ENCODE results near the gene NLRP1.

NLRP1 gene

DNA sequence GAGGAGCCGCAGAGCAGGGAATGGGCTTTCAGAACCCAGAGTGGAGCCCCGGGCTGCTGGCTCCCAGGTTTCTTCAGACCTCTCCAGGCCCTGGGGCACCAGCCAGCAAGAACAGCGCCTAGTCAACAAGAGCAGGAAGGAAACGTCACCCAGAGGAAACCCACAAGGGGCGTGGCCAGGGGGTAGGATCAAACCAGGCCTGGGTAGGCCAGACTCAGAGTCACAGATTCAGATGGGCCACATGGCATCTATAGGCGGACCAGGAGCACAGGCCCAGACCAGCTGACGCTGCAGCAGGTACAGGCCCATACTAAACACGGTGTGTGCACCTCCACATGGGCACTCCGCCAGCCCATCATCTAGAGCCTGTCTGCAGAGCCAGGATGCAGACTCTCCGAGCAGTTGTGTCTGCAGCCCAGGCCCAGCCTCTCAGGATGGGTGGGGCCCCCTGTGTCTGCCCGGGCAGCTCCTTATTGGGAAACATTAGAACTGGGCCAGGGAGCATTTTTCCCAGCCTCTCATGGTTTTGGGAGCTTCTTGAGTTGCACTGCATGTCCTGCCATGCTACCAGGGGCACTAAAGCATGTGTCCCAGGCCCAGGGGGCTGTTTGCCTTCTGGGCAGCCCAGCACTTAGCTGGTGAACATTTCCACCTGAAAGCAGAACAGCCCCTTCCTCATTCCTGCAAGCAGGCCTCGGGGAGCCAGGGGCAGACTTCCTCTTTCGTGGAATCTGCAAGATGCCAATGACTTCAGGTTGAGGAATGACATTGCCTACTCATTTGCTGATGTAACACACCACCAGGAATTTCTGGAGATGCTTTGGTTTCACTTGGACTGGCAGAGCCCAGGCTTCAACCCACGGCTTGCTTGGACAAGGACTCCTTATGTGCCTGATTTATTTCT is at the start of gene NLRP1:
Gene NLRP1, minus strand, starts transcription at position 127 of the 904 bp plus-strand sequence. CDS start 552 bp downstream, outside the sequence.
- DNase-seq: peak; percentile 91

GRCh38 chr17:5631958-5632590 is 47.8 kb upstream of the NLRP1 start:
- no peak for DNase-seq

- no peak for DNase-seq
These were observed 46.1 kb upstream of the NLRP1 start for GRCh38 chr17:5630434-5630833.

GRCh38 chr17:5629128-5629527 is 44.8 kb upstream of the NLRP1 start:
- no peak for DNase-seq

GRCh38 chr17:5628262-5628661 is 44.0 kb upstream of the NLRP1 start:
- no peak for DNase-seq

- DNase-seq: no peak
These were observed 39.9 kb upstream of the NLRP1 start for GRCh38 chr17:5624211-5624610.

DNA sequence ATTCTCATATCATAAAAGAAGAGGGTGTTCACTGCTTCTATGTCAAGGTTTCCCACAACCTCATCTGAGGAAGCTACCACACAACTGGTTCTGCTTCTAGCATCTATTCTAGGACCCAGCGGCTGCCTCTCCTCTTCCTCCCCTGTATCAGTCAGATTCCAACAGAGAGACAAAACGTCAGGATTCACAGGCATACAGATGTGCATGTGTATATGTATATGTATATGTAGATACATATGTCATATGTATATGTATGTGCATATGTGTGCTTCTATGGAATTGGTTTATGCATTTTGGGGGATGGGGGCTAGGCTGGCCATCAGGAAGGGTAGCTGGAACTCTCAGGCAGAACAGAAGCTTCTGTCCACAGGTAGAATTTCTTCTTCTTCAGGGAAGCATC is 37.4 kb upstream of the NLRP1 start:
- no peak for DNase-seq

DNA sequence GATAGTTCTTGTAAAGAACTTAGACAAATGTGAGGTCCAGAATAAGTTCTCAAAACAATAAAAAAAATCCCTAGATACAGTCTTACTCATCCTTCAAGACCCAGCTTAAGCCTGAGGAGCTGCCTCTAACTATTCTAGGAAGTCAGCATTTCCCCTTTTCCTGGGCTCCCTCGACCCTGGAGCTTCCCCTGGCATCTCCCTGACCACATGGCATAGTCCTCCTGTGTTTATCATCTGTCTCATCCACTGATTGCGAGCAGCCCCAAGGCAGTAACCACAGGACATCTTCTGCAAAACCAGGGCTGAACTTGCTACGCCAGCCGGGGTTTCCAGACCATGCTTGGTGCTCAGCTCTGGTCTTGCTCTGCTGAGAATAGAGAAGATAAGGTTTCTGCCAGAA is 36.7 kb upstream of the NLRP1 start:
- DNase-seq: no peak

- DNase-seq: no peak
These were observed 34.9 kb upstream of the NLRP1 start for GRCh38 chr17:5619088-5619740.

DNA sequence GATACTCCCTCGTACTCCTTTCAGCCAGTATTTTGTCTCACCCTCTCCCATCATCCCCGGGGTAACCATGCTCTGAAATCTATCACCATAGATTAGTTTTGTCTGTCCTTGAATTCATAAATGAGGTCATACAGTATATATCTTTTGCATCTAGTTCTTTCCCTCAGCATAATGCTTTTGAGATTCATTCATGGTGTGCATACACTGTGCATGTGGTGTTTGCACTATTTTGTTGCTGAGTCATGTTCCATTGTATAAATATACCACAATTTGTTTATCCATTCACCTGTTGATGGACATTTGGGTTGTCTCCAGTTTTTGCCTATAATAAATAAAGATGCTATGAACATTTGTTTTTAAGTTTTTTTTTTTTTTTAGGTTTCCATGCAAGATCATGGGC is 34.2 kb upstream of the NLRP1 start:
- DNase-seq: no peak

DNA sequence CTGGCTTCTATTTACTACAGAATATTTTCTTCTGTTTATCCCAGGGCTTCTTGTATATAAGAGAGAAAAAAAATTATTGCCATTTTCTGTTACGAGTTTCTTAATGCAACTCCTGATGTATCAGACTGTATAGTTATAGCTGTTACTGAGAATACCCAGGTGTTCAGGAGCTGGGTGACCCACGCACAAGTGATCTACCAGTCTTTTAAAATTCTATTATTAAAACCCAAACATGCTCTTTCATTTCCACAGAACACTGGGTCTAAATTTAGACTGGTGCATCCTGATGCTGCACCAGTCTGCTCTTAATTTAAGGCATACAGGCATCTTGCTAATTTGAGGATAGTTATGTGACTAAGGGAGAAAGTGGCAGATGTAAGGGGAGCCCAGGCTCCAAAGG is 31.2 kb upstream of the NLRP1 start:
- no peak for DNase-seq

GRCh38 chr17:5610956-5611355 is 26.6 kb upstream of the NLRP1 start:
- no peak for DNase-seq

DNA sequence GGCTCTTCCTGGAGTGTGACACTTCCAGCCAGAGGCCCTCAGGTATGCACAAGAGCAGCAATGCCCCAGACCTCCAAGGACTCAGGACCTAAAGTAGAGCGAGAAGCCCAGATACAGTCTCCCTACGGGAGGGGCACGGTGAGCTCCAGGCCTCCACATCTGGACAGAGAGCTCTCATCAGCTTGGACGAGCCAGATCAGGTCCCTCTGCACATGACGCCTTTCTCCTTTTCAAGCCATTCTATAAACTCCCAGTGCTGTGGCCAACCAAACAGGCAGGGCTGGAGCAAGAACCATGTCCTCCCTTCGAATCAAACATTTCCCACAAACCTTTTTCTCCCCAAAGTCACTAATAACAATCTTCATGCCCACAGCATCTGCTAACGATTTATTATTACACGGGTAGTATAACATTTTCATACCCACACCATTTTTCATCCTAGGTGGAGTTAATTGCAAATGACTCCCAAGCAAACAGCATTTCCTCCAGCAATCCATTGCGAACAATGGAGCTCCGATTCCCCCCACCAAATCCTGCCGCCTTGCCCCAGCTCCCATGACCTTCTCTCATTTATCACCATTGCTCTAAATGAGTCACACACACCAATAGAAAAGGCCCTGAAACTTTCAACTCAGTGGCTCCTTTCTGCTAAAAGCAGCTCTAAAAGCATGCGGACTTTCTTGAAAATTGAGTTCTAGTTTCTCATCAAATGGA is 24.2 kb upstream of the NLRP1 start:
- DNase-seq: no peak

- no peak for DNase-seq
These were observed 23.6 kb upstream of the NLRP1 start for GRCh38 chr17:5607946-5608345.

- no peak for DNase-seq
These were observed 21.1 kb upstream of the NLRP1 start for GRCh38 chr17:5605452-5605851.

- no peak for DNase-seq
These were observed 15.7 kb upstream of the NLRP1 start for GRCh38 chr17:5600041-5600440.

DNA sequence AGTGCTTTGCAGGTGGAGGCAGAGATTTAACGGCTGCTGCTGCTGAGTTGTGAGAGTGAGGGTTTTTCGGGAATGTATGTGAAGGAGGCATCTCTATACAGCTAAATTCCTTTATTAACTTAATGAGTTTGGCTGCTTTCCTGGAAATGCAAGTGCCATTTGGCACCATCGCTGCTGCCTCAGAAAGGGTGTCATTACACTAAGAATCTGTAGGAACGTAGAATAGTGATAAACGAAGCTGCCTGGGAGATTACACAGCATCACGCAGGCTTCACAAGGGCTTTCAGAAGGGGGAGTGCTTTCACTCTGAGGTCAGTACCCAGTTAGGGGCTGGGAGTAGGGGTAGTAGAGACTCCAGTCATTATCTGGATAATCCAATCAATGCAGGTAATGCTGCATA is 14.1 kb upstream of the NLRP1 start:
- DNase-seq: no peak

DNA sequence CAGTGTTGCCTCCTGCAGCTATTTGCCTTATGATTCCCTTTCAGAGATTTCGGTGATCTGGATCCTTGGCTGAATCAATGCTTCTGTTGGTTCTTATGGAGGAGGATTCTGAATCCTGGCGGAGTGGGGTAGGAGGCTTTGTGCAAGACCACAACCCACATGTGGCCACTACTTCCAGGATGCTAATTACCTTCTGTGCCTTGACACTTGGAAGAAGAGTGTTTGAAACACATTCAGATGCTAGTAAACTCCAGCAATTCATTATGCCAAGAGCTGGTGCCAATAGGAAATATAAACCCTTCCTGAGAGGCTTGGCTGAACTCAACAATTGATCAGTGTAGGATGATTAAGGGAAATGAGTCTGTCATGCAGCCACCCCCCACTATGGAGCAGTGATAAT is 12.1 kb upstream of the NLRP1 start:
- DNase-seq: no peak

DNA sequence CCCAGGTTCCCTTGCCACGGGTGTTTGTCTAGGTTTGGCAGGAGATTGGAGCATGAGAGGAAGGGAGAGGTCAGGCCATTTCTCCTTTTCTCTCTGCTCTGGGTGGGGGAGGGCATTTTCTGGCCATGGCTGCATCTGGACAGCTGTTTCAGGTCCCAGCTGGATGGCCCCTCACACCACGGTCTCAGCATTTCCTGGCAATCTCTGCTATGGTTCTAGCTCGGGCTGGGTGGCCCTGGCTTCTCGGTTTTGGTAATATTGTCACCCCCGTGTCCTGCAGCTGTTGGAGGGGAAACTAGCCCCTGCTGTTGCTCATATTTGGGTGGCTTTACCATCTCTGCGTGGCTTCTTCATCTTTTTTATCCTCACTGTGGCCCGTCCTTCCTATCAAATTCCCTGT is 11.5 kb upstream of the NLRP1 start:
- no peak for DNase-seq

GRCh38 chr17:5592382-5592781 is 8.1 kb upstream of the NLRP1 start:
- no peak for DNase-seq

- DNase-seq: no peak
These were observed 7.7 kb upstream of the NLRP1 start for GRCh38 chr17:5591966-5592365.

- no peak for DNase-seq
These were observed 4.3 kb upstream of the NLRP1 start for GRCh38 chr17:5588584-5588983.

GRCh38 chr17:5587438-5588032 is 3.2 kb upstream of the NLRP1 start:
- DNase-seq: no peak

Data from femur (tissue), 1 donor.